SK-N-MC (cell line): Measurements from ENCODE around the gene CACNA1G.

Experiments
- EZH2 ChIP-seq: fragments of 200-600 bp; sonication (generic); IDR thresholded peaks from one replicate; pipeline ENCODE4 v1.6.1; 2017; ENCODE audit warnings: antibody characterized with exemption
- POLR2AphosphoS5 ChIP-seq: IDR thresholded peaks from 2 replicates; pipeline ENCODE4 v1.6.1; 2012; ENCODE audit warnings: mild to moderate bottlenecking, low read depth, low read length, borderline replicate concordance

DNA sequence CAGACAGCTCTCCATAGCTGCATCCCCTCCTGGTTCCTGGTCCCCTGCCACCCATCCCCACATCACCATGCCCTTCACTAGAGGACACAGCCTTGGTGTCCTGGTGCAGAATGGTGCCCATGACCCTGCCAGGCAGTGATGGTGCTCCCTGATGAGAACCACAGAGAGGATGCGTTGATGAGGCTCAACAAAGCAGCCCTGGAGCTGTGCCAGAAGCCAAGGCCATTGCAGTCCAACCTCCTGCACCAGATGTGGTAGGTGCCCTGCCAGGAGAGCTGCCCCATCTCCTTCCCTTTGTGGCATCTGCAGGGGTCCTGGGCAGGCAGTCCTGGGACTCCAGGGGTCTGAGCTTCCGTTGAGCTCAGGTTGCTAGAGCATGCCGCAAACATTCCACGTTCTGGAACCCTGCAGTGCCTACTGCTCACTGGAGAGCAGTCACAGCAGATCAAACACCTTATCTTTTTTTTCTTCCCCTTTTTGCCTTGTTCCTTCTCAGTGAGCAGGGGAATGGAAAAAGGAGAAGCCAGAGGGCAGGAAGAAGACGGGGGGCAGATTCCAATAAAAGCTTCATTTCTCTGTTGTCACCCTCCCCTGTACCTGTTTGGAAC, 33.3 kb upstream of the CACNA1G start:
- TF ChIP-seq EZH2 (no peak), POLR2AphosphoS5 (no peak)
